GM19351 (cell line): ENCODE results near the gene ACAA1.
"Not testable (repeated sequence)": the region's sequence is repeated elsewhere in the genome, so short reads cannot be mapped to it uniquely, and the experiment has no call there.

Experiments used
- ATAC-seq: cut with Tn5 transposase; IDR thresholded peaks from one replicate; pipeline ENCODE4 v1.9.1; 2021; ENCODE audit warnings: mild to moderate bottlenecking, moderate library complexity; ENCODE audit not compliant: unreplicated experiment

The ACAA1 gene

GRCh38 chr3:38083871-38084333 lies 53.0 kb downstream of the ACAA1 start:
- ATAC-seq, result no peak

GRCh38 chr3:38083254-38083653 lies 53.7 kb downstream of the ACAA1 start:
- ATAC-seq, result not testable (repeated sequence)

- ATAC-seq, result not testable (repeated sequence)
Measured at GRCh38 chr3:38082296-38082695, 54.6 kb downstream of the ACAA1 start.

GRCh38 chr3:38077073-38077472 lies 59.9 kb downstream of the ACAA1 start:
- not testable (repeated sequence) for ATAC-seq
